HG03097 (cell line): ENCODE results near the gene TPST1.
"Not testable (repeated sequence)": the region's sequence is repeated elsewhere in the genome, so short reads cannot be mapped to it uniquely, and the experiment has no call there.

ENCODE experiments used
- ATAC-seq: cut with Tn5 transposase; IDR thresholded peaks from one replicate; pipeline ENCODE4 v1.9.1; 2021; ENCODE audit not compliant: unreplicated experiment, low FRiP score

The TPST1 gene

DNA sequence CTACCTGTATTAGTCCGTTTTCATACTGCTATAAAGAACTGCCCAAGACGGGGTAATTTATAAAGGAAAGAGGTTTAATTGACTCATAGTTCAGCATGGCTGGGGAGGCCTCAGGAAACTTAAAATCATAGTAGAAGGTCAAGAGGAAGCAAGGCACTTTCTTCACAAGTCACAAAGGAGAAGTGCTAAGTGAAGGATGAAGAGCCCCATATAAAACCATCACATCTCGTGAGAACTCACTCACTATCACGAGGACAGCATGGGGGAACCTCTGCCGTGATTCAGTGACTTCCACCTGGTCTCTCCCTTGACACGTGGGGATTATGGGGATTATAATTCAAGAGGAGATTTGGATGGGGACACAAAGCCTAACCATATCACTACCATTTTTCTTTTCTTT lies 119.9 kb downstream of the TPST1 start:
- ATAC-seq = not testable (repeated sequence)

DNA sequence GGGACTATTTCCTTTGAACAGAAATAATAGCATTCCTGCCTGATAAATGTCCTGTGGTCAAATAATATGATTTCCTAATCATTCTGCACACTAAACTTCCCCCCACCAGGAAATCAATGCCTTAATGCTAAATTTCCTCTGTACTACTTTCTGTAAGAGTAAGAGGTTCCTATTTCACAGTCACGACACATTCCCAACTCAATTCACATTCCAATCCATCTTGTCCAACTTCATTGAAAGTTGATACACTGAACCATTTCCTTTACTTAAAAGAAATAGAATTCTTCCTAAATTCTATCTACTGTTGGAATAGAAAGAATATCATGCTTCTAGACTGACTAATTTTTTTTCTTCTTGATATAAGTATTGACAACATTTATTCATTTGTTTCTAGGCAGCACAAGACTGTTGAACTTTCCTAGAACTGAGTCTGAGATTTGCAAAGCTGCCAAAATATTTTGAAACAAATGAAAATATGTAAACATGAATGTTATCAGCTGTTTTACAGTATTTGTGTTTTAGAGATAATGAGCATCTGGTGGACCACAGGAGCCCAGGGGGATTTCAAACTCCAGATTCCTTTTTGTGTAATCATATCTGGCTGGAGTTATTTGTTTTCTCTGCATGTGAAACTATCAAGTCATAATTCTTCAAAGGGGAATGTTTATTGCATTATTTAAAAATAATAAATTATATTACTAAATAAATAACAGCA lies 121.5 kb downstream of the TPST1 start:
- ATAC-seq = no peak

DNA sequence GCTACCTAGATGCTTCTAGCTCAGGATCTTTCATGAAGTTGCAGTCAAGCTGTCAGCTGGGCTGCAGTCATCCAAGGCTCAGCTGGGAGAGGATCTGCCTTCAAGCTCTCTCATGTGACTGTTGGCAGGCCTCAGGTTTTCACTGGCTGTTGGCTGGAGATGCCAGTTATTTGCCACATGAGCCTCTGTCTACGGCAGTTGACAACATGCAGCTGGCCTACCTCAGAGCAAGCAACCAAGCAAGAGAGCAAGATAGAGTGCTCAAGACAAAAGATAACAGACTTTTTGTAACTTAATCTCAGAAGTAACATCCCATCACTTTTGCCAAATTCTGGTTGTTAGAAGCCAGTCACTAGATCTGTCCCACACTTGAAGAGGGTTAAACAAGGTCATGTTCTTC lies 125.8 kb downstream of the TPST1 start:
- no peak for ATAC-seq

DNA sequence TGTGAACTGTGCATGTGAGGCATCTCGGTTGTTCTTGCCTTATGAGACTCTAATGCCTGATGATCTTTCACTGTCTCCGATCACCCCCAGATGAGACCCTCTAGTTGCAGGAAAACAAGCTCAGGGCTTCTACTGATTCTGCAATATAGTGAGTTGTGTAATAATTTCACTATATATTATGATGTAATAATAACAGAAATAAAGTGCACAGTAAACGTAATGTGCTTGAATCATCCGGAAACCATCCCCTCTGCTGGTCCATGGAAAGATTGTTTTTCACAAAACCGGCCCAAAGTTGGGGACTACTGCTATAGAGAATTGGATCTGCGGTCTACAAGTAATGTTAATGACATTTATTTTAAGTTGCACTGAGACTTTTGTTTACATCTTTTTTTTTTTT lies 126.7 kb downstream of the TPST1 start:
- ATAC-seq = no peak

DNA sequence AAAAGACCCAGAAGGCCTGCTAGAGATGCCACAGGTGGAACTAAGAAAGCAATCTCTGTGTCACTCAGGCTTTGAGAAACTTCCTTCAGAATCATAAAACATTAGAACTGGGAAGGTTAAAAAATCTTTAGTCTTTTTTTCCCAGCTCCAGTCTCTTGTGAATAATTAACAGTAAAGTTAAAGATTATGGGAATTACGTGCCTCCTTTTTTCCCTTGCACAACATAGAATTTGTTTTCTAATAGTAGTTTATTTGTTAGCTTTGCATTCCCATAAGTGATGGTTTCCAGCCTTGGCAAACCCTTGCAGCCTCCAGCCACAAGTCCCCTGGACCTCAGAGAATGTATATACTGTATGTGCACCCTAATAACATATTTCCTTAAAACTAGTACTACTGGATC lies 128.3 kb downstream of the TPST1 start:
- ATAC-seq = no peak

DNA sequence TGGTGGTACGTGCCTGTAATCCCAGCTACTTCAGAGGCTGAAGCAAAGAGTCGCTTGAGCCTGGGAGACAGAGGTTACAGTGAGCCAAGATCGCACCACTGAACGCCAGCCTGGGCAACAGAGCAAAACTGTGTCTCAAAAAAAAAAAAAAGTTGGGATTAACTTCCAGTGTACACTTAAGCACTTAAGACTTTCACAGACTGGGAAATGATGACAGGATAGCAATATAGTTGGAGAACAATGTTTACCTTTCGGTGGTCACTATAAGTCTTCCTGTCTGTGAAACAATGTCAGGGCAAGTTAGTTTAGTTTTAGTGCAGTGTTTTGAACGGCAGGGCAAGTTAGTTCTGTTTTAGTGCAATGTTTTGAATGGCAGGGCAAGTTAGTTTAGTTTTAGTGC lies 130.2 kb downstream of the TPST1 start:
- ATAC-seq = no peak

DNA sequence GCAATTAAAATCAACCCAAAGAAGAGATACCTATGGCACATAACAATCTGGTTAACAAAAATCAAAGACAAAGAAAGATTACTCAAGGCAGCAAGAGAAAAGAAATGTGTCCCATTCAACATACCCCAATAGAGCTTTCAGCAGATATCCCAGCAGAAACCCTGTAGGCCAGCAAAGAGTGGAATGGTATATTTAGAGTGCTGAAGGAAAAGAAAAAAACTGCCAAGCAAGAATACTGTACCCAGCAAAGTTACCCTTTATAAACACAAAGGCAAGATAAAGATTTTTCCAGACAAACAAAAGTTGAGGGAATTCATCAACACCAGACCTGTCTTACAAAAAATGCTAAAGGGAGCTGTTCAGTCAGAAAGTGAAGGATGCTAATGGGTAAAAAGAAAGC lies 131.6 kb downstream of the TPST1 start:
- ATAC-seq = no peak

DNA sequence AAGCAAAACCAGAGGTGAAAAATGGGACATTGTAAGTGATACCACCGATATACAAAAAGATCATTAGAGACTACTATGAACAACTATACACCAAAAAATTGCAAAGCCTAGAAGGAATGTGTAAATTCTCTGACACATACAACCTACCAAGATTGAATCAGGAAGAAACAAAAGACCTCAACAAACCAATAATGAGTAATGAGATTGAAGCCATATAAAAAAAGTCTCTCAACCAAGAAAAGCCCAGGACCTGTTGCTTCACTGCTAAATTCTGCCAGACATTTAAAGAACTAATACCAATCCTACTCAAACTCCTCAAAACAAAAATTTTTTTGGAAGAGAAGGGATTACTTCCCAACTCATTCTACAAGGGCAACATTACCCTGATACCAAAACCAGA lies 134.0 kb downstream of the TPST1 start:
- no peak for ATAC-seq

DNA sequence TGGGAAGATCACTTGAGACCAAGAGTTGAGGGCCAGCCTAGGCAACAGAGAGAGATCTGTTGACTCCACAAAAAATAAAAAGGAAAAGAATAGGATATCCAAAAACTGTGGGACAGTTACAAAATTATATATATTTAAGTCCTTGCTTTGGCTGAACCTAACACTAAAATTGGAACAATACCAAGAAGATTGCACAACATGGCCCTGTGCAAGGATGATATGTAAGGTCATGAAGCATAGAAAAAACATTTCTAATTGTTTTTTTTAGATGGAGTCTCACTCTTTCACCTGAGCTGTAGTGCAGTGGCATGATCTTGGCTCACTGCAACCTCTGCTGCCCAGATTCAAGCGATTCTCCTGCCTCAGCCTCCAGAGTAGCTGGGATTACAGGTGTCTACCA lies 139.0 kb downstream of the TPST1 start:
- ATAC-seq = no peak

DNA sequence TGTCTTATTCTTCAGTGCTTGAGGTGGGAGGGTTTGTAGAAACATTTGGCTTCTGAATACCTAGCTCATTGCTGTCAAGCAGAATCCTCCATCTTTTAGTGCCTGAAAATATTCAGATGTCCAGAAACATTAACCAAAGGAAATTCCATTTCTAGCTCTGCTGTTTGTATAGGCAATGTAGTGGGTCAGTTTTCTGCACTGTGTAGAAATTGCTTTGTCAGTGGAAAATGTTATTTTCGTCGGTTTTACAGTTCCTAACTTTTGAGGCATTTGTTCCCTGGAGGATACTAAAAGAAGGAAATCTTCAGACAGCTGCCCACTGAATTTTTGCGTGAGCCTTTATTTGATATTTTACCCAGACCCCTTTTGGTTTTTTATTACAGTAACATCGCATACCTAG lies 143.4 kb downstream of the TPST1 start:
- no peak for ATAC-seq

DNA sequence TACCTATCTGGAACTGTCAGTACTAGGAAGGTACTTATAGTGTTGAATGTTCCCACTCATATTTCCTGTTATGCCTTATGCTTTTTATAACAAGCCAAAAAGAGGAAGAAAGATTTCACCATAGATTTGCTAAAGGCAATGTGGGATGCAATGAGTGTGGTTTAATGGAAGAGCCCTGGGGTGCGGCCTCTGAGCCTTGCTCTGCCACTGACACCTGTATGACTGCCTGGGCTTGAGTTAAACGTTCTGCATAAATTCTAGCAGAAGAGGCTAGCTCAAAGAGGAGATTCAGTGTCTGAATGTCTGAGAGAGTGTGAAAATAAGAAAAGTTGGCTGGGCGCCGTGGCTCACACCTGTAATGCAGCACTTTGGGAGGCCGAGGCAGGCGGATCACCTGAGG lies 143.8 kb downstream of the TPST1 start:
- ATAC-seq = no peak

DNA sequence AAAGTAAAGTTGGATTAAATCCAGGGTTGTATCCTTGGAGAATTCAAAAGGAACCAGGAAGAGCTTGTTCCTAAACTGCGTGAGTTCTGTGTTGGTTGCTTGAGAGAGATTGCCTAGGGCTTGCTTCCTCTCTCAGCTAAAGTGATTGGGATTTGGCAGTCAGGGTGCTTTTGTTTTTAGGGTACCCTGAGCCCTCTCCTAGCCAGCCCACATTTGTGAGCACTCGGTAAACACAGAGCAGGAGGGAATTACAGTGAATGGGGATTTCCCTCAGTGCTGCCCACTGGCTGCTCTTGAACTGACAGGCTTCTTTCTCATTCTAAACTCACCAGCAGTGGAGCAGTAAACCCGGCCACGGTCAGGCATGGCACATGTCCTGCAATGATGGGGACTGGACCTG lies 146.9 kb downstream of the TPST1 start:
- no peak for ATAC-seq

DNA sequence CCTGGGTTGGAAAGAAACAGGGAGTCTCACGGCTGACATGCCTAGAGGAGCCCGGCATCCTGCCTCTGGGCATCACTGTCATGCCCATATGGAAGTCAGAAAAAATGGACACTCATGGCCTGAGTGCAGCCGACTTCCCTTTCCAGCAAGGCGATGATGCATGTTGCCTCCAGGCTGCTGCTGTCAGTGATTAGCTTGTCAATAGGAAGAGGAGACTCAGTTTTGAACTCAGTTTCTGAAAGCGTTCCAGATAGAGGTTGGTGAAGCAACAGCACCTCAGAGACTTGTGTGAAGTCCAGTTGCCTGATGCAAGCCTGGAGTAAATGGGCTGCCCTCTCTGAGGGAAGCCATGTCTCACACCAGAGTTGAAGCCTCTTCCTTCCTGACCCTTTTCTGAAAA lies 148.4 kb downstream of the TPST1 start:
- no peak for ATAC-seq

DNA sequence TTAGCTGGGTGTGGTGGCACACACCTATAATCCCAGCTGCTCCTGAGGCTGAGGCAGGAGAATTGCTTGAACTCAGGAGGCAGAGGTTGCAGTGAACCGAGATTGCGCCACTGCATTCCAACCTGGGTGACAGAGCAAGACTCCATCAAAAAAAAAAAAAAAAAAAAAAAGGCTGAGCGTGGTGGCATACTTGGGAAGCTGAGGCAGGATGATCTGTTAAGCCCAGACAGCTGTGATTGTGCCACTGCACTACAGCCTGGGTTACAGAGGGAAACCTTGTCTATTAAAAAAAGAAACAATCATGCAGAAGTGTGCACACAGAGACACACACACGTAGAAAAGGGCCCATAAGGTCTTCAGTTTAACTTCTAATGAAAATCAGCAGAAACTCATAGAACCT lies 150.6 kb downstream of the TPST1 start:
- ATAC-seq = no peak

DNA sequence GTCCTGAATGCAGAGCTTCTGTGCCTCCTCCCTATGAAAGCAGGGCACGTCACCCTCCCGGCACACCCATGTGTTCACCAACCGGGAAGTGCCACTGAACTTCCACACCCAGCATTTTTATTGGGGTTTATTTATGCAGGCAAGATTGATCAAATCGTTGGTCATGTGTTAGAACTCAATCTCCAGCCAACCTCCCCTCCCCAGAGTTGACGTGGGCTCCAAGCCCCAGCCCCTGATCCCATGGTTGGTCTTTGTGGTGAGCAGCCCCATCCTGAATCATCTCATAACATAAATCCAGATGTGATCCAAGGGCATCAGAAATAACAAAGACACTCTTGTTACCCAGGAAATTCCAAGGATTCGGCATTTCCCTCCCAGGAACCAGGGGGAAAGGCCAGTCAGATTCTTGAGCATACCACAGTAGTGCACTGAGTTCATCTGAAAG lies 151.2 kb downstream of the TPST1 start:
- ATAC-seq = no peak

DNA sequence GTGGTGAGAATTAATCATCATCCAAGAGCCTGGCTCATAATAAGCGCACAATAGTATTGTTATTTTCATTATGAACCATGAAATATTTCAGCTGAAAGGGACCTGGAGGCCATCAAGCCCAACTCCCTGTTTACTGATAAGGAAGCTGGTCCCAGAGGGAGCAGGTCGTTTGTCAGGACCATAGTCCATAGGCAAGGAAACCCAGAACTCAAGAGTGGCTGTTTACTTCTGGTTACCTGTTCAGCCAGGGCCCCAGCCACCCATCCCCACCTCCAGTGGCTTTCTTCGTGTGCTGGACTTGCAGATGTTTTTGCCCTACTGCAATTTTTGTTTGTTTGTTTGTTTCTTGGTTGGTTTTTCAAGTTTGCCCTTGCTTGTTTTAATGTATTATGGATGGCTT lies 152.0 kb downstream of the TPST1 start:
- ATAC-seq = no peak

DNA sequence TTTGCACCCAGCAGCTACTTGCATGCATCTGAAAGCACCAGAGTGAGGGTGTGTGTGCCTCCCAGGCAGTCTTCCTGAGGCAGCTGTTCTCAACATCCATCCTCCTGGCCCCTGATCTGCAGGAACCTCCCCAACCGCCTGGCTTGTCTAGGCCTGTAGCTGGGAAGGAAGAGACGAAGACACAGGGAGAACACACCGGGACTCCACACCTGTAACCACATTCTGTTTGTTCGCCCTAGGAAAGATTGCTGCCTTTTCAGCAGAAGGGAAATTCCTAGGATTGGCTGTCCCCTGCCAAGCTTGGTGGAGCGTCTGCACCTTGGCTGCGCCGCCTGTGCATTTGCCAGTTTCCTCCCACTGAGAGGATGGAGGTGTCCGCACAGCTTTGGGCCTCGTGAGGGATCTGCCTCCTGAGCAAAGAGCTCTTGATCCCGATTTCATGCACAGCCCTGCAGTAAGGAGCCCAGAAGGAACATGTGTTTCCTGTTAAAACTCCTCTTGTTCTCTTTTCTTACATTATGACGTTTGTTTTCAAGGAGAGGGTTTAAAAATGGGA lies 154.6 kb downstream of the TPST1 start:
- ATAC-seq = no peak

DNA sequence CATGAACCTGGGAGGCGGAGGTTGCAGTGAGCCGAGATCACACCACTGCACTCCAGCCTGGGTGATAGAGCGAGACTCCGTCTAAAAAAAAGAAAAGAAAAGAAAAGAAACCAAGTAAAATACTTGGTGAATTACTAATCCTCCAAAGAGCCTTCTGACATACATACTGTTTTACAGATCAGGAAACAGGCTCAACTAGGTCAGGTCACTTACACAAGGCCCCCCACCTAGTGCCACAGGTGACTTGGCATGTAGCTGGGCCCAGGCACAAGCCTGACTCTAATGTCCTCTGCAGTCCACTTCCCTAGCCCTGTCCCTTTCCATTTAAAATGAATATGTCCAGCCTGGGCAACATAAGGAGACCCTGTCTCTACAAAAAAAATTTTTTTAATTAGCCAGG lies 157.0 kb downstream of the TPST1 start:
- no peak for ATAC-seq

DNA sequence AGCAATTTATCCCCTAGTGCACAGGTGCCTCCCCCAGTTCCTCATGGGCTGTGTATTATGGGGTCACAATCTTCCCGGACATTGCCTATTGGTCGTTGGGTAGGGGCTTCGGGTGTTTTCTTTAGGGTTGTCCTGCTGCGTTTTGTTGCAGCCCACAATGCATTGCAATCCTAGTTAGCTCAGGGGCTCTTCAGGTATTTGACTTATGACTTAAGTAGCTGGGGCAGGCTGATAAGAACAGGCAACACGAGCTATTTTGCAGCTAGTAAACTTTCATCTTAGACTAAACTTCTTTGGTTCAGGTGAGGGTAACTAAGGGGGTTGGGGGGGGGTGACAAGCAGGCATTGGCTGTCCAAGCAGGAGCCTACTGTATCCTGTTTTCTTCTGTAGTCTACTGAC lies 158.5 kb downstream of the TPST1 start:
- ATAC-seq = no peak

DNA sequence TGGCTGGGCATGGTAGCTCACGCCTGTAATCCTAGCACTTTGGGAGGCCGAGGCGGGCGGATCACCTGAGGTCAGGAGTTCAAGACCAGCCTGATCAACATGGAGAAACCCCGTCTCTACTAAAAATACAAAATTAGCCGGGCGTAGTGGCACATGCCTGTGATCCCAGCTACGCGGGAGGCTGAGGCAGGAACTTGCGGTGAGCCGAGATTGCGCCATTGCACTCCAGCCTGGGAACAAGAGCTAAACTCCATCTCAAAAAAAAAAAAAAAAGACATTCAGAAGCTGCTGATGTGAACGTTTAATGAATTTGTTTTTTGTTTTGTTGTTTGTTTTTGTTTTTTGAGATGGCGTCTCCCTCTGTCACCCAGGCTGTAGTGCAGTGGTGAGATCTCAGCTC lies 159.9 kb downstream of the TPST1 start:
- ATAC-seq = not testable (repeated sequence)

DNA sequence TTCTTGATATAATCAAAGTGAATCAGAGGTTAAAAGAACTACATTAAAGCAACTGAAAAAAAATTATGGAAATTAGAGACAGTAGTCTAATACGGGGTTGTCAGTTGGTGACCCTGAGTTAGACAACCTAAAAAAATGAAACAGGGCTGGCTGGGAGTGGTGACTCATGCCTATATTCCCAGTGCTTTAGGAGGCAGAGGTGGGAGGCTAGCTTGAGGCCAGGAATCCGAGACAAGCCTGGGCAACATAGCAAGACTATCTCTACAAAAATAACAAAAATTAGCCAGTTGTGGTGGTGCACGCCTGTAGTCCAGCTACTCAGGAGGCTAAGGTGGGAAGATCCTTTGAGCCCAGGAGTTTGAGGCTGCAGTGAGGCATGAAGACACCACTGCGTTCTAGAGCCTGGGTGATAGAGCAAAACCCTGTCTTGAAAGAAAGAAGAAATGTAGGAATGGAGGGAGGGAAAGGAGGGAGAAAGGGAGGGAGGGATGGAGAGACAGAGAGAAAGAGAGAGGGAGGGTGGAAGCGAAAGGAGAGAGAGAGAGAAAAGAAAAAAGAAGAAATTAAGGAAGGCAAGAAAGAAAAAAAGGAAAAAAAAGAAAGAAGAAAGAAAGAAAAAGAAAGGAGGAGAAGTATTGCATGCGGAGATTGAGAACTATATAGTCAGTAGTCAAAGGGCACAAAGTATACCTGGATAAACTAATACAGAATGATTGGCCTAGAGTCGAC lies 166.1 kb downstream of the TPST1 start:
- ATAC-seq = no peak
